Panc1 (cell line): ENCODE data around the gene MAGEB17. TPM values are rescaled to one million over a fixed set of nuclear protein-coding genes. Genes with fewer than 3 reads are reported as not detected.

Experiments used
- ATAC-seq: fragments of 200-7000 bp; cut with Tn5 transposase; 2 replicates; pipeline ENCODE4 v1.9.1; 2020; ENCODE audit warnings: mild to moderate bottlenecking, moderate library complexity
- BruUV-seq: library from RNA; stranded (reverse); fragments of 400-500 nt; replicated peaks from 2 replicates; lab custom pipeline; 2021; lab: Mats Ljungman, UMichigan
- CTCF ChIA-PET: fragments of 300-600 bp; sonication (Branson Sonifier 250); formaldehyde crosslinking; loops from one replicate; lab custom pipeline; 2022; ENCODE audit warnings: antibody characterized with exemption; lab: Charles Lee
- POLR2A ChIA-PET: fragments of 300-600 bp; sonication (Branson Sonifier 250); formaldehyde crosslinking; loops from one replicate; lab custom pipeline; 2022; ENCODE audit warnings: antibody characterized with exemption; lab: Charles Lee
- DNase-seq: peaks from one replicate; pipeline ENCODE4 v3.0.0-alpha.2; 2010; ENCODE audit warnings: low read depth, low spot score
- H3K27ac ChIP-seq: 2 replicates; pipeline ENCODE4 v1.5.1; 2011; ENCODE audit warnings: mild to moderate bottlenecking, low read length, inconsistent platforms
- H3K27me3 ChIP-seq: fragments of 200-500 bp; sonication (Bioruptor generic); 2 replicates; pipeline ENCODE4 v1.6.0; 2014; ENCODE audit warnings: low read length, inconsistent platforms; ENCODE audit not compliant: control insufficient read depth, insufficient read depth
- H3K36me3 ChIP-seq: fragments of 200-500 bp; sonication (Bioruptor generic); 2 replicates; pipeline ENCODE4 v1.5.1; 2014; ENCODE audit warnings: inconsistent platforms, mild to moderate bottlenecking, low read length, moderate library complexity; ENCODE audit not compliant: control insufficient read depth, insufficient read depth
- H3K4me1 ChIP-seq: 2 replicates; pipeline ENCODE4 v1.5.1; 2011; ENCODE audit warnings: inconsistent platforms, mild to moderate bottlenecking, low read length, moderate library complexity; ENCODE audit not compliant: control insufficient read depth, insufficient read depth
- H3K4me3 ChIP-seq, 2 experiments: 2 replicates each; pipeline ENCODE4 v1.5.1; 2011 to 2012; ENCODE audit warnings: low read depth in 2 of 2, low read length in 2 of 2, mild to moderate bottlenecking in 2 of 2, inconsistent platforms in 1 of 2, moderate library complexity in 1 of 2
- H3K9me3 ChIP-seq: fragments of 200-500 bp; sonication (Bioruptor generic); 2 replicates; pipeline ENCODE4 v1.5.1; 2014; ENCODE audit warnings: low read depth, mild to moderate bottlenecking, inconsistent platforms, low read length, moderate library complexity; ENCODE audit not compliant: control insufficient read depth, insufficient read depth
- CTCF ChIP-seq: fragments of 450-650 bp; IDR thresholded peaks from 2 replicates; pipeline ENCODE4 v1.5.1; 2017; ENCODE audit warnings: mild to moderate bottlenecking
- POLR2AphosphoS5 ChIP-seq: IDR thresholded peaks from 2 replicates; pipeline ENCODE4 v1.6.1; 2012; ENCODE audit warnings: mild to moderate bottlenecking, low read depth, low read length, moderate library complexity
- SIN3A ChIP-seq: IDR thresholded peaks from 2 replicates; pipeline ENCODE4 v1.6.1; 2012; ENCODE audit warnings: low read depth, mild to moderate bottlenecking, low read length, moderate library complexity, borderline replicate concordance; ENCODE audit not compliant: insufficient read depth
- TCF7L2 ChIP-seq: IDR thresholded peaks from 2 replicates; pipeline ENCODE4 v1.6.1; 2011; ENCODE audit warnings: mild to moderate bottlenecking, low read depth, low read length, inconsistent platforms
- in situ Hi-C: cut with HindIII; loops from 2 replicates; pipeline ENCODE4 v1.10.0; 2016; ENCODE audit warnings: low sequenced_read_pairs, low pct_unique_long_range_greater_than_20kb
- intact Hi-C: fragments of 100-400 bp; cut with micrococcal nuclease; formaldehyde crosslinking; loops from one replicate; pipeline ENCODE4 v1.10.0; 2022; ENCODE audit not compliant: unreplicated experiment
- total RNA-seq: library from RNA; stranded (reverse); gene quantifications from one replicate; pipeline ENCODE4 v1.2.1, GENCODE V29; 2021; ENCODE audit not compliant: unreplicated experiment
- TF ChIP-seq, protein P1 (sequence below), 2 experiments: IDR thresholded peaks; 2 replicates each; pipeline ENCODE4 v1.6.1; 2011 to 2012; ENCODE audit warnings: low read depth in 2 of 2, control low read depth in 1 of 2, low read length in 1 of 2, mild to moderate bottlenecking in 1 of 2, moderate library complexity in 1 of 2; ENCODE audit not compliant: insufficient read depth in 1 of 2

The MAGEB17 gene
- total RNA-seq, 1 experiment from 2014 or later = not detected

DNA sequence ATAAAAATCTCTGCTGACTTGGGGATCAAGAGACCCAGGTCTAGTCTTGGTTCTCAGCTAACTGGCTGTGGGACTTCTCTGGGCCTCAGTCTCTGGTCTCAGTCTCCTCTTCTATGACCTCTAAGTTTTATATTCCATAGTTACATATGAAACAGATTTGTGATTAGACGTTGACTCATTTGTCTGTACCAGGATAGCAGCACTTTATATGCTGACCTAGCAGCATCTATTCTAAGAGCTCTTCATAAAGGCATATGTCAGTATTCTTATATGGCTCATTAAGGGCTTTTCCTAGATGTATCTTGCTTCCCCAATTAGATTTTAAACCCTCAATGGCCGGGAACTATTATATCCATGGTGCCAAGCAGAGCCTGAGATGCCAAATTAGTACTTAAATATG lies 31.2 kb upstream of the MAGEB17 start:
- ChIA-PET CTCF (no interaction called here), POLR2A (no interaction called here)
- H3K36me3 ChIP-seq = no peaks in the 10 kb centered on the region
- no TSS peak for BruUV-seq
- no peaks in the 10 kb centered on the region for H3K4me1 ChIP-seq
- ATAC-seq (no peak), DNase-seq (no peak)
- in situ Hi-C loops (no loop called here), intact Hi-C loops (no loop called here)
- TF ChIP-seq CTCF (no peak), POLR2AphosphoS5 (no peak), SIN3A (no peak), TCF7L2 (no peak)
- TF ChIP-seq, protein P1, sequence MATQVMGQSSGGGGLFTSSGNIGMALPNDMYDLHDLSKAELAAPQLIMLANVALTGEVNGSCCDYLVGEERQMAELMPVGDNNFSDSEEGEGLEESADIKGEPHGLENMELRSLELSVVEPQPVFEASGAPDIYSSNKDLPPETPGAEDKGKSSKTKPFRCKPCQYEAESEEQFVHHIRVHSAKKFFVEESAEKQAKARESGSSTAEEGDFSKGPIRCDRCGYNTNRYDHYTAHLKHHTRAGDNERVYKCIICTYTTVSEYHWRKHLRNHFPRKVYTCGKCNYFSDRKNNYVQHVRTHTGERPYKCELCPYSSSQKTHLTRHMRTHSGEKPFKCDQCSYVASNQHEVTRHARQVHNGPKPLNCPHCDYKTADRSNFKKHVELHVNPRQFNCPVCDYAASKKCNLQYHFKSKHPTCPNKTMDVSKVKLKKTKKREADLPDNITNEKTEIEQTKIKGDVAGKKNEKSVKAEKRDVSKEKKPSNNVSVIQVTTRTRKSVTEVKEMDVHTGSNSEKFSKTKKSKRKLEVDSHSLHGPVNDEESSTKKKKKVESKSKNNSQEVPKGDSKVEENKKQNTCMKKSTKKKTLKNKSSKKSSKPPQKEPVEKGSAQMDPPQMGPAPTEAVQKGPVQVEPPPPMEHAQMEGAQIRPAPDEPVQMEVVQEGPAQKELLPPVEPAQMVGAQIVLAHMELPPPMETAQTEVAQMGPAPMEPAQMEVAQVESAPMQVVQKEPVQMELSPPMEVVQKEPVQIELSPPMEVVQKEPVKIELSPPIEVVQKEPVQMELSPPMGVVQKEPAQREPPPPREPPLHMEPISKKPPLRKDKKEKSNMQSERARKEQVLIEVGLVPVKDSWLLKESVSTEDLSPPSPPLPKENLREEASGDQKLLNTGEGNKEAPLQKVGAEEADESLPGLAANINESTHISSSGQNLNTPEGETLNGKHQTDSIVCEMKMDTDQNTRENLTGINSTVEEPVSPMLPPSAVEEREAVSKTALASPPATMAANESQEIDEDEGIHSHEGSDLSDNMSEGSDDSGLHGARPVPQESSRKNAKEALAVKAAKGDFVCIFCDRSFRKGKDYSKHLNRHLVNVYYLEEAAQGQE (IDR thresholded peaks at IDR 0.05; ENCODE audit: insufficient read depth in 1 of 2, low read depth in 2 of 2, low read length in 1 of 2) = no peak
- H3K4me3 ChIP-seq = no peak overlapping the region
- H3K9me3 ChIP-seq = no peaks in the 10 kb centered on the region
- no peaks in the 10 kb centered on the region for H3K27me3 ChIP-seq
- no peak overlapping the region for H3K27ac ChIP-seq

DNA sequence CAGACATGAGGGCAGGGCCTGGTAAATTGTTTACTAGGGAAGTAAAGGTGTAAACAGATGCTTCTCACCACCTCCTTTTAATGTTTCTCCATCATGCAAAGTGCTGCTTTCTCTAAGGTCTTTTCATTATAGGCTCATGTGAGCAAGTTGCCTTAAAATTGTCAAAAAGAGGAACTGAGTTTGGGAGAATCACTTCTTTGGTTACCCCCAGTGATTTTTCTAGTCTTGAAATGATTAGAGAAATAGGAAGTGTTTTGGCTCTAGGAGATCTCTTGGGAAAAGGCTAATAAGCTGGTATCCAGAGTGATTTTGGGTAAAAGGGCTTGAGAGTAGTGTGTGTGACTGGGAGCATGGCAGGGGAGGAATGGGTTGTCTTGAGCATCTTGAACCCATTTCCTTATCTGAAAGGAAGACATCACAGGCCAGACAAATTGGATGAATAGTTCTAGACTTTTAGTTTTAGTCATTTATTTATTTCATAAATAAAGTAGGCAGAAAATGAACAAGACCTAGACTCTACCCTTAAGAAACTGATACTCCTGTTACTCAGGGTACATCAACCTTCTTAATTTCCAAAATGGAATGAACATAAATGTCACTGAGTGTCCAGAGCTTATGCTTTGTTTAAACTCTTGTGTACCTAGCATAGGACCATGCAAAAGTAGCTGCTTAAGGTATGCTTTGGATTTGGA lies 29.7 kb upstream of the MAGEB17 start:
- Histone ChIP-seq H3K9me3 (no peaks in the 10 kb centered on the region), H3K27me3 (no peaks in the 10 kb centered on the region), H3K4me1 (no peaks in the 10 kb centered on the region), H3K36me3 (no peaks in the 10 kb centered on the region), H3K4me3 (no peak overlapping the region), H3K27ac (no peak overlapping the region)
- in situ Hi-C loops (no loop called here), intact Hi-C loops (no loop called here)
- DNase-seq (no peak), ATAC-seq (no peak)
- TF ChIP-seq, protein P1 (IDR thresholded peaks at IDR 0.05; ENCODE audit: insufficient read depth in 1 of 2, low read depth in 2 of 2, low read length in 1 of 2) = no peak
- TF ChIP-seq SIN3A (no peak), POLR2AphosphoS5 (no peak), CTCF (no peak), TCF7L2 (no peak)
- POLR2A ChIA-PET = no interaction called here
- CTCF ChIA-PET = no interaction called here
- no TSS peak for BruUV-seq
